Femur (tissue), 1 donor: ENCODE measurements around the gene PACRG.

Experiments used
- DNase-seq: peaks from one replicate; pipeline ENCODE4 v3.0.0-alpha.2; 2017

Gene PACRG

DNA sequence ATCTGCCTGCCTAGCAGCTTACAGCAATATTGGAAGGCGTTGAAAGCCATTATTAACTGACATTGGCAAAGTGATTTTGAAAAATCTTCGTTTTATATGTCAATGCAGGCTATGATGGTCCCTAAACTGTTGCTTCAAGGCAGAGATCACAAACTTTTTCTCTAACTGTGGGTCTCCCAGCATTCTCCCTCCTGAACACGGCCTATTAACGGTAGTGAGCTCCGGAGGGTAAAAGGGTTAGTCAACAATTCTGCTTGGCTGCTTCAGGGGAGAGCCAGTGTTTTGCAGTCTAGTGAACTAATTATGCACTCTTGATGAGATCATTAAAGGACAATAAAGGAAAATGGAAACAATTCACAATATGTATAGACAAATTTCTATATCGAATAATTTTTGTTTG lies 424.9 kb downstream of the PACRG start:
- DNase-seq, result no peak

DNA sequence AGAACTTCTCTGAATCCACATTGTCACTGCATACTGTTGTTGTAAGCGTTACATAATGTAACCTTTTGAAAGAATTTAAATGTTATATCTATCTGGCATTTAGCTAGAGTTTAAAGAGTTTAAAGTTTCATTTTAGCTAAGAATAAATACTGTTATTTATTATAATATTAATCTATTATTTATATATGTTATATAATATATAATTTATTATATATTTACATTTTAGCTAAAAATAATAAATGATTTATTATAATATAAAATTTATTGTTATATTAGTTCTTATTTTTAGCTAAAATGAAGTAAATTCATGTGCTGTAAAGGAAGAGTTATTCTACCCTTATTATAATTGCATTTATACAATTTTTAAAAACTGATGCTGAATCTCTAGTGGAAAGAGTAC lies 431.3 kb downstream of the PACRG start:
- DNase-seq, result no peak

DNA sequence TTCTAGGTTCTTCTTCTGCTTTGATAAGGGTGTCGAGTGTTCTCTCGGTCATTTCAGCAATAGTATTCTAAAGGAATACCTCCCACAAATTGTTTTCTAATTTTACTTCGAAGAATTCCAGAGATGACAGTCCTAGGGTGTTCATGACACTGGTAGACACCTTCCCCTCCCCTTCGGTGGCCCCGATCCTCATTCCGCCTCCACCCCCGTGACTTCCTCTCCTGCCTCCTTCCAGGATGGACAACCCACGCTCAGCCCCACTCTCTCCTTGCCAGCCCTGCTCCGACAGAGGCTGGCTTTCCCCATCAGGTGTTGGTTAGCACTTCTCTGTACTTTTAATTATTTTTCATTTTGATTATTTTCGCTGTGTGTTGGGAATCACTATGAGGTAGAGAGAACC lies 431.9 kb downstream of the PACRG start:
- no peak for DNase-seq

DNA sequence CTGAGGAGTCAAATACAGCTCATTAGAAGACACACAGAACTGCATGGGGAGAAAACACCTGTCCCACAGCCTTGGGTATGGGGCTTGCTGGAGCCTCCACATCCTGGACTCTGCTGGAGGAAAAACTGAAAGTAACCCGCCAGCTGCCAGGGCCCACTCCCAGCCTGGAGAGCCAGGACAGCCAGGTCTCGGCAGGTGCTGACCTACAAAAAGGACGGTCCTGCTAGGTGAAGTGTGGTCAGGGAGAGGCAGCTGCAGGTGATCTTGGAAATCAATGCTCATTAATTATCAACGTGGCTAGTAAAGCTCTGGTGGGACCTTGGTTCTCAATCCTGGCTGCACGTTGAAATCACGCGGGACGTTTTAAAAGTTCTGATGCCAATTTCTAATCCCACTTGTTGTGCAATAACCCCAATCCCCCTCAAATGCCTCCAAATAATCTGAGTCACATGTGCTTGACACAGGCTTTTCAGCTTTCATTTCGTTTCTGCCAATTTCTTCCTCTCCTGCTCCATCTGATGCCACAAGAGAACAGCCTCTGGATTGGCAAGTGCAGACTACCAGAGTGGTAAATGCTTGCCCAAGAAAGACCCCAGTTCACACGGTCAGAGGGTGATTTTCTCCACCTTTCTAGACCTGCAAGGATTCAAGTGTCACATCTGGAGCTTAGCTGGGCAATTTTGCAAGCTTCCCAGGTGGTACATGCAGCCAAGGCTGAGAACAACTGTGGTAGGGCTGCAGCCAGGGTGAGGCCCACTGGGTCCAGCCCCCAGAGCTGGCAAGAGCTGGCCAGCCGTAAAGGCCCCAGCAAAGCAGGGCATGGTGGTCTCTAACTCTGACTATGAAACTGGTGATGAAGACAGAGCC lies 434.5 kb downstream of the PACRG start:
- no peak for DNase-seq

DNA sequence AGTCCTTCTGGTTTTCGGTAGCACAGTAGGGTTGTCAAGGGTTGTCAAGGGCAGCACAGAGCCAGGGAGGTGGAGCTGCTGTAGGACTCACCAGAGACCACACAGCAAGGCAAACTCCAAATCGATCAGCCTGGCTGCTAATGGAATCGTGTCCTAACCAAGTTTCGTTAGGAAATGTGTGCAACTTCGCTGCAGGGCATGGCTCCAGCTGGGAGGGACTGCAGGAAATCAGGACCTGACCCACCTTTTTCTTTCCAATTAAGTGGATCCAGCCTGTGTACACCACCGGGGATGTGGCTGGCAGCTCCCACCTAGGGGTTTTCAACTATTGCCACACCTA lies 435.1 kb downstream of the PACRG start:
- DNase-seq, result no peak

DNA sequence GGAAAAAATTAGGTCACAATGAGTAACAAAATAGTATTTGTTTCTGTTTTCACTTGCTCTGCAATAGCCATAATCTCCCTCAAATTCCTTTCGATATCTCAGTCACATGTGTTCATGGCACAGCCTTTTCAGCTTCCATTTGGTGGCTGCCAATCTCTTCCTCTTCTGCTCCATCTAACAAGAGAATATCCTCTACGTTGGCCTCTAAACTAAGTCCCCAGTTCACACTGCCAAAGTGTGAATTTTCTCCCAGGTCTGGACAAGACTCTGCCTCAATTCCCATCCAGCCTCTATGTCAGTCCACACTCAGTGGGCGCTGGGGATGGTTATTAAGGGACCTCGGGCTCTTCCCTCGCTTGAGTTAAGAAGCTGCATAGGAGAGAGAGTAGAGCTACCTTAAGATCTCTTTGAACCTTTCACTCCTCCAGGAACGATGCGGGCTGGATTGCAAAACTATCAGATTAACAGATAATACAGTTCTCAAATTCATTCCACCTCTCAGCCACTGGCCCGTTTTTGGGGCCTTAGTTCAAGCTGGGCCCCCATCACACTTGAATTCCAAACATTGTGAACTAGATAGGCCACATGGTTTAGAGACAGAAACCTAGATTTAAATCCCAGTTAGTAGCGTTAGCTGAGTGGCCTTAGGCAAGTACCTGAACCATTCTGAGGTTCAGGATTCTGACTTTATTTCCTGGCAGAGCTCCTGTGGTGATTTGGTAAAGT lies 436.6 kb downstream of the PACRG start:
- DNase-seq, result no peak

DNA sequence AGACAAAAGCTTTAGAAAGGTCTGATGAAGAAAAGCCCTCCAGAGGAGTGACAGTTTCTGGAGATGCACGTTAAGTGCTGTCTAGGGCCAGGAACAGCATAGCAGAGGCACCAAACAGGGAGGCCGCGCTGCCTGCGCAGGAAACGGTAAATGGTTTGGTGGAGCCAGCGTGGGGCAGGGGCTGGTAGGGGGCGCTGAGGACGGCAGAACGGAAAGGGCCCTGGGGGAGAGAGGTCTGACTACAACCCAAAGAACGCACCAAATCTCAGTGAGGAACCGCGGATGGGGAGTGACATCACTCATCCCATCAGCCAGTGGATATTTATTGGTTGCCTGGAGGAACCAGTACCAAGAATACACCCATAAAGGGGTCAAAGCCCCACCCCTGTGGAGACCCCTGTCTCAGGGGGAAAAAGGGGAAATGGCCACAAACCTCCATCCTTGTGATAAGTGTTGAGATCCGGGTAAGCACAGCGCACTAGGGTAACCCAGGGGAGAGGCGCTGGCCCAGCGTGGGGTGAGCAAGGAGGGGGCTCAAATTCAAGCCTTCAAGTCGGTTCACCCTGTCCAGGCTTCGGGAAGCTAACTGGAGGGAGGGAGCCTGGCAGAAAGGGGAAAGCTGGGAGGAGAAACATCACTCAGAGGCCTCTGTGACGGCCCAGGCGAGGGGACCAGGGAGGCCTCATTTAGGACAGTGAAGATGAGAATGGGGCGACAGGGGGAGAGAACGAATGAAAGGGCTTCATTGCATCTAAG lies 437.6 kb downstream of the PACRG start:
- DNase-seq, result no peak

DNA sequence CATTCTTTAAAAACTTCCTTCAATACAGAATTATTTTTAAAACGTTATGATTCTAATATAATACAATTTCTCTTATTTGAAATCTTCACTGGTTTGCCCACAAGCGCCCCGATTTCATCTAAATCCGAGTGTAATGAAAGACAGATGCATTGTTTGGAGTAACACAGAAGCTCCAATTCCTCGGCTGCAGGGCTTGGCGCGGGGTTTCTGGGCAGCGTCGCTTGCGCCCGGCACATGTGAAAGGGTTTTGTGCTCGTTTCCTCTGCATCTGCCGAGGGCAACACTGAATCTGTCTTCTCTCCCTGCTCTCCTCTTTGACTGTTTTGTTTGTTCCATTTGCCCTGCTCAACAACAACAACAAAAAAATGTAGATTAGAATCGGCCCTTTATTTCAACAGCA lies 438.1 kb downstream of the PACRG start:
- no peak for DNase-seq

DNA sequence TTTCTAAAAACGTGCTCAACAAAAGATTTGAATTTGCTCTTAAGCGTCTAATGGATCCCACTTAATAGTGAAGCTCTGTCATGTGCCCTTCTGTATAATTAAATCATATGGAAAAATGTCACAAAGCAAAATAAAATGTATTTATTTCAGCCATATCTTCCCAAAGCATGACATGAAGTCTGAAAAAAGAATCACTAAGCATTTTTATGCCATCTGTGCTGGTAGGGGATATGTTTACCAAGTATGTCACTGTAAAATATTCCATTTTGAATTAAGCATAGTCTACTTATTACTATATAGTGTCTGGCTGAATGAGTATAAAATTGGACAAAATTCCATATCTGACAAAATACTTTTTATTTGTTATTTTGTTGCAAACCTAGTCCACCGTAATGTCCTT lies 438.7 kb downstream of the PACRG start:
- DNase-seq, result no peak

DNA sequence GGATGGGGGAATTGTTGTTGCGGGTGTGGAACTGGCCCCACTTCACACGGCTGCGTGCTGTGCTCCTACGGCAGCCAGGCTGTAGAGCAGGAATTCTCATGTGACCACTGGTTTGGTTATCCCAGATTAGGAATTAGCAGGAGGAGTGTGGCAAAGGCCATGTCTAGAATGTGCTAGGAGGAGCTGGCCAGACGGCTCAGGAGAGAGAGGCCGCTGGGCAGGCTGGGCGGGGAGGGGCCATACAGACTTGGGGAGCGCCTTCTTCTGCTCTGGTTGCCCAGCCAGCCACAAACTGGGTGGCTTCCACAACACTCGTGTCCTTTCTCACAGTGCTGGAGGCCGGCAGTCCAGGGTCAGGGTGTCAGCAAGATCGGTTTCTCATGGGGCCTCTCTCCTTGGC lies 441.7 kb downstream of the PACRG start:
- DNase-seq, result no peak

DNA sequence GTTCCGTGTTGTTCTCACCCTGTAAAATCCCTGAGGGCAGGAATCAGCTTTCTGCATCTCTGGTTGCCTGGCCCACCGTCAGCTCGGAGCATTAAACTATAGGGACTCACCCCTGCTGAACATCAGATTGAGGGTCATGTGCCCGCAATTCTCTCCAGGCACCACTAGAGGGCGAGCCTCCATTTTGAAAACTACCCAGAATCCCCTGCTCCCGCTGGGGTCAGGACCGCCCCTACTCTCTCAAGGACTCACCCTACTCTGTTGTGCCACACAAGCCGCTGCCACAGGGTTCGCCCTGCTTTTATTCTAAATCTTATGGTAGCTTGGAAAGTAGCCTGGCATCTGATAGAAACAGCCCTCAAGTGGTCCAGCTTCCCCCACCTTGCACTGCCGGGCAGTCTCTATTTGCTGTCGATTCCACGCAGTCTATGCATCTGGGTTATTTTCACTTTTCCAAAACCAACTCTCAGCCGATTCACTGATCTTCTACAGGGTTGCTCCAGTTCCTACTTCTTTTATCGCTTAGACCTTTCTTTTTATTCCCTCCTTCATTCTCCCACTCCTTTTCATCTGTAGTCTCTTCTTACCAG lies 442.6 kb downstream of the PACRG start:
- DNase-seq, result no peak

DNA sequence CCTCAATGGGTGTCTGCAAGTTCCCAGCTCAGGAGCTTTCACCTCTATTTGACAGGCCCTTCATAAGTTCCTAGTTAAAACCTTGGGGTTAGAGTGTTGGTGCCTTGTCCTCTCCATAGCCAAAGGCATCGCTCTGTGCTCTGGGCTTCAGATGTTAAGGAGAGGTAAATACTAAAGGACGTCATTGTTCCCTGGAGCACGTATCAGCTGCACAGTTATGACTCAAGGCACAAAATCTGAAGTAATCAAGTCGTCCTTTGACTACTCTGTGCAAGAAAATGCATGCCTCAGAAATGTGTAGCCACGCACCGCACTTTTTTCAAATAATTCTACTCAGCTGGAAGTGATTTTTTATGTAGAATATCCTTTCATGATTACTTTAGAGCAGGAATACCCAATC lies 446.0 kb downstream of the PACRG start:
- DNase-seq, result no peak

DNA sequence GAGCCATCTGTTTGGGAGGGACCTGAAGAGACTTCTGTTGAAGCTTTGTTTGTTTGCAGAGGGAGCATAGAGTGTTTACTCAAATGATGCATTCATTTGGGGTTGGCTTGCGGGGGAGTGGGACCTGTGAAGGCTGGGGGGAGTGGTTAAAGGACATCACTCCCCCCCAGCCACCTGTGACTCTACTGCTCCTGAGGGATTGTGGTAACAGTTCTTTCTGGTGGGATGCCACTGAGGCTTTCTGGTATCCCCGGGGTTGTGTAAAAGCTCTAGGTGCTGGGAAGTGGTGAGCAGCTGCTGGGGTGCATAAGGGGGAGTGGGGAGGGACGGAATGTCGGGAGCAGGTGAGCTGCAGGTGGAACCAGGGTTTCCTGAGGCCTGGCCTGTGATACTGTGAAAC lies 447.5 kb downstream of the PACRG start:
- DNase-seq, result no peak

DNA sequence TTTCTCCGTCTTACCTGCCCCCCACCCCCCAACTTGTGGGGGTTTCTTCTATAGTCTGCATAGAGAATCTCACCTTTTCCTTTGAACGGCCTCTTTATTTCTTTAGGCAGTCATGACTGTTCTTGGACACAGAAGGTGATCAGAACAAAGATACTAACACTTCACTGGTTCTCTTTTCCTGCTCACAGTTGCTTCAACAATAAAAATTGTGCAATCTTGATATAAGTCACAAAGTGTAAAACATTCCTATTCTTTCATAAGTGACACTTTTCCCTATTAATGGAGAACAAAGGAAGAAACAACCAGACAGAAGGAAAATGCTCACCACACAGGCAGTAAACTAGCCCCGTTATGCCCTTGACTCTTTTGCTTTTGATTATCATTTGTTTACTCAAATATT lies 448.3 kb downstream of the PACRG start:
- no peak for DNase-seq

DNA sequence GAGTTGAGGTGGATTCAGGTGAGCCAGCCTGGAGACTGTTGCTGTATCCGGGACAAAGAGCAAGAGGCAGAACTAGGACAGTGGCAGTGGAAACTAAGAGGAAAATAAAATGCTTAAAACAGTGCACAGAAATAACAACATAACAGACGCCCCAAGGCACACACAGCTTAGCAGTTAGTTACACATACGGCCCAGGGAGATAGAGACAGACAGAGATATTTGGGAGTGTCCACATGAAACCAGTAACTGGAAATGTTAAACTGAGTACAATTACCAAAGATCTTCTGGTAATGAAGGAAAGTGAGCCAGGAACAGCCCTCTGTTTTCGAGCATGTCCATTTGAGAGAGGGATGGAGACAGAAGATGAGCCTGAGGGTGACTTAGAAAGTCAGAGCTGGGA lies 449.2 kb downstream of the PACRG start:
- no peak for DNase-seq

DNA sequence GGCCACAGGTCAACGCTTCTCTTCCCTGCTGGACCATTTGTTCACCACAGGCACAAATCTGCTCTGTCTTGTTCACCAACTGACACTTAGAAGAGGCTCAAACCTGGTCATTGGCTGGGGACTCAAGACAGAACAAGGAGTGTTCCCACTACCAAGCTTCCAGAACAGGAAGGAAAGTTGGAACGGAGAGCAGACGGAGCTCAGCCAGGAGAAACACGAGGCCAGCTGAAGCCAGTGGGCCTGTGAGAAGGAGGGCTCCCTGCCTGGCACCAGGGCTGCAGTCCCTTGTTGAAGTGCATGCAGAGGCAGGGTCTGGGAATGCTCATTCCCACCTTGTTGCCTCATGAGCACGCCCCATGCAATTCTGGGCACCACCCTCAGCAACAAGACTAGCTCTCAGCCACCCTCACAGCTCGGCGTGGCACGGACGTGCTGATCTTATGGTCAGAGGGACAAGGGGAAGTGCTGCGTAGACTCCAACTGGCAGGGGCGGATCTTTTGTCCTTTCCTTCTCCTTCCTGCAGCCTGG lies 450.2 kb downstream of the PACRG start:
- no peak for DNase-seq

DNA sequence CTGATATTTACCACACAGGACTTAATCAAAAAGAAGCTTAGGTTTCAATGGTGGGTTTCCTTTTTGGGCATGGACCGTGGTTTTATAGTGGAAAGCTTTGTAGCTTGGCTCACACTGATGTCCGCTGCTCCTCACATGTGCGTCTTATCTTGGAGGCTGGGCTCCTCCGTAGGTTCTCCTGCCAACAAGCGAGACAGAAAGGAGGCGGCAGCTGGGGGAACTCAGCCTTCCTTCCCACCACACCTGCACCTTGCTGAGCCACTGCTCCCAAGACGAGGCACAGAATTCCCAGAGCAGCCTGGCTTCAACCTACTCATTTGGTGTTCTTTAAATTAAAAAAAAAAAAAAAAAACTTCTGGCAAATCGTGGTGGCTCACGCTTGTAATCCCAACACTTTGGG lies 451.3 kb downstream of the PACRG start:
- no peak for DNase-seq

DNA sequence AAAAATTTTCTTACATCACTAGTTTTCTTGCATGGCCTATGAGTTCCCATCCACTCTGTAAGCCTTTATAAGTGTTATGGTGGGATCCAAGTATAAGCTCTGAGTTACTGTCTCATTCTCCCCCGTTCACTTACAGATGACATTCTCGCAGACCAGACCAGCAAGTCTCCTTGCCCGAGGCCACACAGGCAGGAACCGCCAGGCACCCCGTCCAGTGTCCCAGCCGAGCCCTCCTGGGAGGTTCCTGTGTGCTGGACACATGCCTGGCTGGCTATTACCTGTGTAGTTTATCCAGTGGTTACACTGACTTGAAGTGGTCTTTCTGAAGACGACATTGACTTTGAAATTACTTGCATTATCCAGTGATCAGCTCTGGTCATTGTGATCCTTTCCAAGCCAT lies 451.9 kb downstream of the PACRG start:
- DNase-seq, result no peak

DNA sequence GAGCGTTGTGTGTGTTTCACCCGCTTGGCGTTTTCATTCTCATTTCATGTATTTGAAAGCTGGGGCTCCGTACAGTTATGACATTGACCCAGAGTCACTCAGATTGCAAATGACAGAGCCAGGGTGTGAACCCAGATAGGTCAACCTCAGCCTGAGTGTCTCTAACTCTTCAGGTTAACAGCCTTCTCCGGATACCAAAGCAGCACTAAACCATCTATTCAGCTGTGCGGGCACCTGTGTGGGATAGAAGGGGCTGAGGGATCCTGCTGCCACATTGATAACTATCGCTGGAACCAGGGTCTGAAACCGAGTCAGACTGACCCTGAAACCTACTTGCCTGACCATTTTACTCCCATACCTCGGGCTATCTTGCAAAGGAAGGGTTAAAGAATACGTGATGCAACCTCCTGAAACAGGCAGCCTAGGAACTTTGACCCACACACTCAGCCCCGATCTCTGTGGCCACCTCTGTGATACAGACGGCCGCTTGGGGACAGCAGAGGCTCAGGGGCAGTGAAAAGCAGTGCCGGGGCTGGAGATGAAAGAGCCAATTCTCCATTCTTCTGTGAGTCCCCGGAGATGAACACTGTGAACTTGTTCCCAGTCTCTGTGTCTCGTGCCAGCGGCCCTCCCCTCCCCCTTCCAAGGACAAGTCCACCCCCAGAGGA lies 453.2 kb downstream of the PACRG start:
- DNase-seq, result peak; percentile 72

DNA sequence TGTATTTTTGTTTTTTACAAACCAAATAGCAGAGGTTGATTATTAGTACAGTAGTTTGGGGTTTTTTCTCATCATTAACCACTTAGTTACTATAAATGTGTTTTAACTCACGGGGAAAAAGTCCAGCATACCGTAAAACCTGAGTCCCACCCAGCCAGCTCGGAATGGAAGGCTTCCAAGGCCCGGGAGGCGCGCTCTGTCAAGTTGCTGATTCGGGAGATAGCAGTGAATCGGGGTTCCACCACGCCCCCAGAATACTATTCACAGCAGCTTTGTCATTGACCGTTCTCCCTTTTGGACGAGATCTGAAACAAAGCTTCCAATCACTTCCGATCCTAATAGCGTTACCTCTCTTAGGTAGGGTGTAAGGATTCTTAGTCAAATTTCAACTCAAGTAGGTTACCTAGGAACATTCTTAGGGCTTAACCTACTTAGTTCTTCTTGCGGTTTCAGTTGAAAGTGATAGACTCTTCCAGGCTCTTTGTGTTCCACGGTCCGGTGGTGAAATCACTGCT lies 453.9 kb downstream of the PACRG start:
- DNase-seq, result no peak

DNA sequence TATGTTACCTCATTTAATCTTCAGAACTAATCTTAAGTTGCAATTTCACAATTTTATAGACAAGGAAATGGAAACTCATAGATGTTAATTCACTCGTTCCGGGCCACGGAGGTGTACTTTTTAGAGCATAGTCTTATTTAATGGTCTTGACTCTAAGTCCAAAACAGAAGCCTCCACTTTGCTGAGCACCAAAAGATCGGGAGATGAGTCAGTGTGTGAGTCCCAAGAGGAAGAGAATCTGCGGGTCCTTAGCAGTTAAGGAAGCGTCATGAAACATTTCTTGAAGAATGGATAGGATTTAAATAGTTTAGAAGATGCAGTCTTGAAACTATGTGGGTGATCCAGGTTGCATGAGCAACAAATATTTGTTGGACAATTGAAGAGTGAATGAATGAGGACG lies 454.9 kb downstream of the PACRG start:
- no peak for DNase-seq

DNA sequence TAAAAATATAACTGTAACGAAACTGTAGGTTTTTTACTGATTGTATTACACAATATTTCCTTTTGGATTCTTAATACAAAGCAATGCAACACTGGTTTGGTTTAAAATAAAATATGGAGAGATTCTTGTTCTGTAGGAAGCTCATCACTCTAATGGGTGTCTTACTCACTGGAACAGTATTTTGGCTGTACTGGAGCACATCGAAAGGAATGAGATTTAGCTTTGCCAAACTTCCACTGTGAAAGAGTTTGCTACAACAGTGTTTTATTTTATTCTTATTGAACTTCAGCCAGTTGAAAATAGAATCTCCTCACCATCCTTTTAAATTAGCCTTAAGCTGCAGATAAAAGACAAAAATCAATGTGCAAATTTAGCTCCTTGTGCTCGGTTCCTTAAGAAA lies 456.0 kb downstream of the PACRG start:
- DNase-seq, result no peak
